Measurements from ENCODE around the gene NEUROD1.

- TF ChIP-seq CTCF (IDR thresholded peaks at IDR 0.05; ENCODE audit: low read depth, low read length), result no peak
- TF ChIP-seq MAX (IDR thresholded peaks at IDR 0.05; ENCODE audit: low read depth, low read length), result no peak
- no peak for TF ChIP-seq POLR2A (IDR thresholded peaks at IDR 0.05; ENCODE audit: extremely low read depth, insufficient read length)
- TF ChIP-seq MYC (IDR thresholded peaks at IDR 0.05; ENCODE audit: low read depth, low read length), result no peak
Measured at GRCh38 chr2:181655519-181655918, 24.8 kb downstream of the NEUROD1 start.
